T-cell (primary cell): ENCODE data around the gene BBIP1. TPM values are rescaled to one million over a fixed set of nuclear protein-coding genes. Genes with fewer than 3 reads are reported as not detected.
"Not testable (repeated sequence)": the region's sequence is repeated elsewhere in the genome, so short reads cannot be mapped to it uniquely, and the experiment has no call there.

ENCODE experiments used
- ATAC-seq, 4 experiments: fragments of 200-7000 bp in 3 of 4; fragments of 150-1000 bp in 1 of 4; cut with Tn5 transposase; replicated peaks in 1 of 4; 1 replicate in 3 of 4; 2 replicates in 1 of 4; pipeline ENCODE4 v1.10.0; 2021; ENCODE audit warnings: moderate library complexity in 3 of 4, mild to moderate bottlenecking in 2 of 4, moderate number of reproducible peaks in 1 of 4
- CTCF ChIA-PET, 2 donors: fragments of 300-600 bp; sonication (Branson Sonifier 250); formaldehyde crosslinking; loops; one replicate each; lab custom pipeline; 2022; ENCODE audit warnings: antibody characterized with exemption in 2 of 2; lab: Charles Lee
- POLR2A ChIA-PET, 2 donors: fragments of 300-600 bp; sonication (Branson Sonifier 250); formaldehyde crosslinking; loops; one replicate each; lab custom pipeline; 2022; ENCODE audit warnings: antibody characterized with exemption in 2 of 2; lab: Charles Lee
- DNase-seq, 35 experiments: peaks; one replicate each; pipeline versions ENCODE4 v3.0.0 to v3.0.0-alpha.2; 2013 to 2023
- H3K27ac ChIP-seq: one replicate; pipeline ENCODE4 v1.5.1; 2013; ENCODE audit warnings: low read length
- H3K27me3 ChIP-seq, 2 experiments: replicated peaks in 1 of 2; 1 replicate in 1 of 2; 2 replicates in 1 of 2; pipeline versions ENCODE4 v1.6.1 to v1.7.0; 2013; ENCODE audit warnings: low read length in 1 of 2, mixed read lengths in 1 of 2; ENCODE audit not compliant: control insufficient read depth in 2 of 2, insufficient read depth in 2 of 2; ENCODE audit errors: extremely low read depth in 1 of 2
- H3K36me3 ChIP-seq, 2 donors: 1 replicate in 1 of 2; 2 replicates in 1 of 2; pipeline versions ENCODE4 v1.6.1 to v1.7.0; 2013; ENCODE audit warnings: low read length in 1 of 2; ENCODE audit not compliant: control insufficient read depth in 2 of 2, insufficient read depth in 1 of 2; ENCODE audit errors: extremely low read depth in 1 of 2
- H3K4me1 ChIP-seq, 2 experiments: 1 replicate in 1 of 2; 2 replicates in 1 of 2; pipeline versions ENCODE4 v1.6.1 to v1.7.0; 2013; ENCODE audit warnings: low read length in 2 of 2, mixed read lengths in 1 of 2; ENCODE audit not compliant: insufficient read depth in 2 of 2, control insufficient read depth in 1 of 2; ENCODE audit errors: extremely low read depth in 1 of 2
- H3K4me3 ChIP-seq, 2 donors: 1 replicate in 1 of 2; 2 replicates in 1 of 2; pipeline versions ENCODE4 v1.5.1 to v1.7.0; 2013; ENCODE audit warnings: mild to moderate bottlenecking in 2 of 2, low read length in 1 of 2, moderate library complexity in 1 of 2; ENCODE audit not compliant: control insufficient read depth in 1 of 2; ENCODE audit errors: extremely low read depth in 1 of 2
- H3K9me3 ChIP-seq: 2 replicates; pipeline ENCODE4 v1.7.0; 2013
- H3K27ac Mint-ChIP-seq, 2 donors: one replicate each; pipeline ENCODE4 v1.8.0; 2020 to 2021; ENCODE audit warnings: mild to moderate bottlenecking in 2 of 2, mixed read lengths in 2 of 2
- H3K27me3 Mint-ChIP-seq, 2 donors: one replicate each; pipeline ENCODE4 v1.8.0; 2021 to 2022; ENCODE audit warnings: mixed read lengths in 2 of 2
- H3K36me3 Mint-ChIP-seq: one replicate; pipeline ENCODE4 v1.8.0; 2021; ENCODE audit warnings: mixed read lengths
- H3K4me1 Mint-ChIP-seq, 3 donors: one replicate each; pipeline ENCODE4 v1.8.0; 2020 to 2022; ENCODE audit warnings: mixed read lengths in 3 of 3, mild to moderate bottlenecking in 1 of 3
- H3K4me3 Mint-ChIP-seq, 3 donors: one replicate each; pipeline ENCODE4 v1.8.0; 2020 to 2022; ENCODE audit warnings: mild to moderate bottlenecking in 3 of 3, mixed read lengths in 3 of 3, moderate library complexity in 3 of 3
- H3K9me3 Mint-ChIP-seq, 3 donors: one replicate each; pipeline ENCODE4 v1.8.0; 2020 to 2022; ENCODE audit warnings: mixed read lengths in 3 of 3
- WGBS: methylation state at CpG from one replicate; pipeline ENCODE4 v1.1.5; 2013; ENCODE audit warnings: missing lambda C conversion rate; ENCODE audit not compliant: insufficient coverage; 5-methylcytosine and 5-hydroxymethylcytosine counted together
- total RNA-seq, 35 experiments: library from RNA in 6 of 35; stranded (reverse) in 6 of 35; fragments of 120-200 nt in 1 of 35; gene quantifications; one replicate each; pipeline versions ENCODE4 v1.2.1 to v1.2.4 and lab custom pipeline; 2013 to 2026

BBIP1 gene
- total RNA-seq, 5 donors from 2014 or later (not counting 1 experiment from before 2014, with no cell fraction given): 28.6 to 36.6 (median 32.0) TPM

DNA sequence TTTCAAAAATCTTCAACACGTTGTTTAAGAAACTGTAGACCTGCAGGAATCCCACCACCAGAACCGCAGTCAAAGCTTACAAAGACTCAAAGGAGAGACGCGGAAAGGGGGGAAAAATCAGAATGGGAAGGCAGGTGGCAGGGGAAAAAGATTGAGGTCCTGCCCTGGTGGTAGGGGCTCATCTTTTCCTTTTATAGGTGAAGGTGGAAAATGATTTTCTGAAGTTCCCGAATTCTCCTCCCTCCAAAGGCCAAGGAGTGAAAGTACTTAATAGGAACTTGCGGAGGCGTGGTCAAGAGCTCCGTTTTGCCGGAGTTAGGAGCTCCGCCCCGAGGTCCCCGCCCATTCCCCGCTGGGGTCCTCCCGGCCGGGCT lies 724 bp downstream of the BBIP1 start:
- peak in 33 of 35 experiments; percentile 57 to 89 (median 77) for DNase-seq
- peaks cover 6 to 17% of the 10 kb centered on the region in 2 experiments for H3K4me1 ChIP-seq
- ChIA-PET POLR2A (interaction anchor here (0.5 to 3.8 kb wide), 11 partner anchors 8 to 116 kb away, joined by 3 to 29 read pairs (median 4); partner anchors contain the start of gene PDCD4 (in 1 of the 2)), CTCF (interaction anchor here in 1 of 2 donors (0.6 to 2.1 kb wide), 5 partner anchors 9 to 61 kb away, joined by 3 to 20 read pairs (median 3); no protein-coding TSS in a partner anchor)
- Mint-ChIP-seq H3K27me3 (no peaks in the 10 kb centered on the region), H3K27ac (peak overlapping the region; percentile 92 to 99), H3K4me3 (peak overlapping the region; percentile 98 to 99 (median 99)), H3K4me1 (peaks cover 43 to 57% (median 55%) of the 10 kb centered on the region in 3 donors), H3K36me3 (peaks cover 7% of the 10 kb centered on the region), H3K9me3 (no peaks in the 10 kb centered on the region)
- no peak for ATAC-seq
- peaks cover 4 to 9% of the 10 kb centered on the region in 2 donors for H3K36me3 ChIP-seq
- no peaks in the 10 kb centered on the region for H3K27me3 ChIP-seq
- no peaks in the 10 kb centered on the region for H3K9me3 ChIP-seq
- 0% methylated on average over 9 of the region's 15 CpGs for WGBS
- H3K27ac ChIP-seq: peak overlapping the region; percentile 97
- peak overlapping the region; percentile 70 to 81 for H3K4me3 ChIP-seq

GRCh38 chr10:110916554-110917346 lies 2.2 kb downstream of the BBIP1 start:
- POLR2A ChIA-PET: interaction anchor here (0.6 to 3.8 kb wide), 6 partner anchors 9 to 818 kb away, joined by 3 to 29 read pairs (median 7); no protein-coding TSS in a partner anchor
- CTCF ChIA-PET: interaction anchor here (0.6 to 1.2 kb wide), 4 partner anchors 16 to 298 kb away, joined by 3 to 4 read pairs (median 4); no protein-coding TSS in a partner anchor
- peak overlapping the region in 2 of 3 donors; percentile 99 for H3K4me3 Mint-ChIP-seq

GRCh38 chr10:110915600-110915999 lies 3.4 kb downstream of the BBIP1 start:
- H3K27me3 ChIP-seq, POLR2A ChIA-PET, H3K27ac ChIP-seq, H3K4me3 Mint-ChIP-seq, H3K4me1 ChIP-seq, H3K9me3 Mint-ChIP-seq, ATAC-seq, H3K9me3 ChIP-seq, CTCF ChIA-PET, H3K4me3 ChIP-seq, H3K27me3 Mint-ChIP-seq, H3K27ac Mint-ChIP-seq, DNase-seq: not testable (repeated sequence)
- peaks cover 4 to 11% of the 10 kb centered on the region in 2 donors for H3K36me3 ChIP-seq
- Mint-ChIP-seq H3K36me3 (peaks cover 17% of the 10 kb centered on the region), H3K4me1 (peaks cover 43 to 45% (median 45%) of the 10 kb centered on the region in 3 donors)
- 100% methylated on average over 1 of the region's 4 CpGs for WGBS

More at GRCh38 chr10:110916554-110917346, 2.2 kb downstream of the BBIP1 start:
- ATAC-seq: no peak
- Histone ChIP-seq H3K36me3 (peaks cover 4 to 9% of the 10 kb centered on the region in 2 donors), H3K27ac (no peak overlapping the region), H3K4me3 (no peak overlapping the region), H3K4me1 (peaks cover 6 to 13% of the 10 kb centered on the region in 2 experiments), H3K9me3 (no peaks in the 10 kb centered on the region), H3K27me3 (no peaks in the 10 kb centered on the region)
- no peaks in the 10 kb centered on the region for H3K9me3 Mint-ChIP-seq
- DNase-seq: no peak
- H3K27ac Mint-ChIP-seq: peak overlapping the region; percentile 46 to 60
- peaks cover 14% of the 10 kb centered on the region for H3K36me3 Mint-ChIP-seq
- H3K27me3 Mint-ChIP-seq: no peaks in the 10 kb centered on the region
- WGBS: no CpG with 5 or more reads among the region's 3 CpGs
- peaks cover 43 to 52% (median 49%) of the 10 kb centered on the region in 3 donors for H3K4me1 Mint-ChIP-seq

GRCh38 chr10:110915035-110915434 lies 3.9 kb downstream of the BBIP1 start:
- H3K27ac Mint-ChIP-seq: no peak overlapping the region
- Histone ChIP-seq H3K4me1 (peaks cover 4% of the 10 kb centered on the region in 2 experiments), H3K9me3 (no peaks in the 10 kb centered on the region), H3K27me3 (no peaks in the 10 kb centered on the region), H3K36me3 (peaks cover 4 to 11% of the 10 kb centered on the region in 2 donors), H3K27ac (no peak overlapping the region), H3K4me3 (no peak overlapping the region)
- CTCF ChIA-PET: interaction anchor here in 1 of 2 donors (1.0 kb wide), 1 partner anchor 28 kb away, joined by 3 read pairs; no protein-coding TSS in a partner anchor
- peaks cover 43 to 48% (median 46%) of the 10 kb centered on the region in 3 donors for H3K4me1 Mint-ChIP-seq
- POLR2A ChIA-PET: interaction anchor here in 1 of 2 donors (1.0 kb wide), 1 partner anchor 18 kb away, joined by 3 read pairs; no protein-coding TSS in a partner anchor
- no peak overlapping the region for H3K4me3 Mint-ChIP-seq
- no peaks in the 10 kb centered on the region for H3K9me3 Mint-ChIP-seq
- DNase-seq (no peak), ATAC-seq (no peak)
- no peaks in the 10 kb centered on the region for H3K27me3 Mint-ChIP-seq
- WGBS: 100% methylated on average over 4 of the region's 6 CpGs
- H3K36me3 Mint-ChIP-seq: peaks cover 19% of the 10 kb centered on the region

DNA sequence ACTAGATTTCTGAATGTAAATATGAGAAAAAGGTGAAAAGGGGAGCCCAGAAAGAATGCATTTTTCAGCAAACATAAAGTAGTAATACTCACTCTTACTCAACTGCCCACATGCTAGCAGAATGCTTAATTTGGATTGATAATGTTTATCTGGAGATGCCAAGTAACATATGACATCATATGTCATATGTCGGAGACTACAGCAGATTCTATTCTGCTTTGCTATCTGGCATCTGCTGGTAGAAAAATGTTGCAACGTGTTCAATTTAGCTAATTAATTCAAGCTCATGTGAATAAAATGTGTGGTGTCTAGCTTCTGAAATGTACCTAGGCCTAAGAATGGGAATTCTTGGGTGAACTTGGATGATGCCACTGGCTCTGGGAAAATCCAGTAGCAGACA lies 4.5 kb downstream of the BBIP1 start:
- H3K27ac ChIP-seq: no peak overlapping the region
- peaks cover 4 to 11% of the 10 kb centered on the region in 2 donors for H3K36me3 ChIP-seq
- Mint-ChIP-seq H3K36me3 (peaks cover 20% of the 10 kb centered on the region), H3K4me3 (no peak overlapping the region), H3K27ac (peak overlapping the region; percentile 60 to 64), H3K27me3 (no peaks in the 10 kb centered on the region), H3K4me1 (peaks cover 44 to 53% (median 46%) of the 10 kb centered on the region in 3 donors), H3K9me3 (no peaks in the 10 kb centered on the region)
- CTCF ChIA-PET: interaction anchor here in 1 of 2 donors (1.0 kb wide), 1 partner anchor 27 kb away, joined by 3 read pairs; no protein-coding TSS in a partner anchor
- POLR2A ChIA-PET: interaction anchor here in 1 of 2 donors (1.0 kb wide), 1 partner anchor 17 kb away, joined by 3 read pairs; no protein-coding TSS in a partner anchor
- peaks cover 3 to 4% of the 10 kb centered on the region in 2 experiments for H3K4me1 ChIP-seq
- H3K27me3 ChIP-seq: no peaks in the 10 kb centered on the region
- WGBS: no CpG with 5 or more reads among the region's 2 CpGs
- DNase-seq (no peak), ATAC-seq (no peak)
- no peak overlapping the region for H3K4me3 ChIP-seq
- H3K9me3 ChIP-seq: no peaks in the 10 kb centered on the region

DNA sequence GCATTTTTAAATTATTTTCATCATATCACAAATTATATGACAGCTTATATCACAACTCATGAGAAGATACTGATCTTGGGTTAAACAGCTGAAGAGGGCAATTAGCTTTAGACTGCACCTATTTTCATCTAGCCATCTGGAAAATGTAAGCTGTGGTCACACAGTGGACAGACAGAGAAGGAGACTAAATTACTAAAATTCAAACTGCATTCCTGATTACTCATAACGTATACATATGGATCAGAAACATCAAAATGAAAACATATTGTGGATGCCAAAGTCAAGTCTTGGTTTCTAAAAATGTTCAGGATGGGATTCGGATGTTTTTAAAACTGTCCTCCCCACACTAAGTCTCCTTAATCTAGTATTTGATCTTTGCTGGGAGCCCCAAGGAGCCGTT lies 6.6 kb downstream of the BBIP1 start:
- peak overlapping the region in 1 of 2 donors; percentile 9 for H3K27ac Mint-ChIP-seq
- H3K36me3 Mint-ChIP-seq: peaks cover 20% of the 10 kb centered on the region
- peaks cover 4 to 14% of the 10 kb centered on the region in 2 donors for H3K36me3 ChIP-seq
- no peak for ATAC-seq
- ChIA-PET POLR2A (interaction anchor here (0.5 to 1.4 kb wide), 10 partner anchors 11 to 907 kb away, joined by 3 to 9 read pairs (median 4); no protein-coding TSS in a partner anchor), CTCF (interaction anchor here (0.5 to 1.5 kb wide), 10 partner anchors 10 to 626 kb away, joined by 3 to 10 read pairs (median 3); no protein-coding TSS in a partner anchor)
- H3K4me3 ChIP-seq: no peak overlapping the region
- no peaks in the 10 kb centered on the region for H3K4me1 ChIP-seq
- 100% methylated on average over 1 of the region's 3 CpGs for WGBS
- DNase-seq: no peak
- no peaks in the 10 kb centered on the region for H3K9me3 Mint-ChIP-seq
- H3K4me1 Mint-ChIP-seq: peaks cover 42 to 55% (median 45%) of the 10 kb centered on the region in 3 donors
- H3K4me3 Mint-ChIP-seq: no peak overlapping the region
- no peaks in the 10 kb centered on the region for H3K27me3 ChIP-seq
- no peaks in the 10 kb centered on the region for H3K27me3 Mint-ChIP-seq
- no peaks in the 10 kb centered on the region for H3K9me3 ChIP-seq
- no peak overlapping the region for H3K27ac ChIP-seq
